HUDEP-2 (cell line): ENCODE measurements around the gene PDIA4.
"Not testable (repeated sequence)": the region's sequence is repeated elsewhere in the genome, so short reads cannot be mapped to it uniquely, and the experiment has no call there.

Experiments
- DNase-seq, 76 experiments: peaks; one replicate each; lab custom pipeline; 2025; ENCODE audit not compliant: unreplicated experiment in 76 of 76; lab: John Stamatoyannopoulos, UW

Gene PDIA4

GRCh38 chr7:149004405-149005370 is 23.6 kb downstream of the PDIA4 start:
- no peak for DNase-seq

GRCh38 chr7:149003560-149004305 is 24.6 kb downstream of the PDIA4 start:
- no peak for DNase-seq

GRCh38 chr7:149003018-149003417 is 25.3 kb downstream of the PDIA4 start:
- DNase-seq, result no peak

GRCh38 chr7:149002604-149003003 is 25.7 kb downstream of the PDIA4 start:
- no peak for DNase-seq

- DNase-seq, result no peak
These were observed 26.8 kb downstream of the PDIA4 start for GRCh38 chr7:149001427-149002068.

- no peak for DNase-seq
These were observed 27.3 kb downstream of the PDIA4 start for GRCh38 chr7:149000961-149001360.

GRCh38 chr7:148999192-148999591 is 29.1 kb downstream of the PDIA4 start:
- no peak for DNase-seq

- DNase-seq, result no peak
These were observed 30.8 kb downstream of the PDIA4 start for GRCh38 chr7:148997497-148997896.

- no peak for DNase-seq
These were observed 33.7 kb downstream of the PDIA4 start for GRCh38 chr7:148994576-148994975.

GRCh38 chr7:148993193-148993592 is 35.1 kb downstream of the PDIA4 start:
- no peak for DNase-seq

- no peak for DNase-seq
These were observed 36.8 kb downstream of the PDIA4 start for GRCh38 chr7:148991536-148991935.

GRCh38 chr7:148987751-148988512 is 40.4 kb downstream of the PDIA4 start:
- DNase-seq, result no peak

- DNase-seq, result peak in 75 of 76 experiments; percentile 18 to 91 (median 75)
These were observed 41.1 kb downstream of the PDIA4 start for GRCh38 chr7:148987010-148987750.

GRCh38 chr7:148986742-148987009 is 41.6 kb downstream of the PDIA4 start:
- DNase-seq, result no peak

GRCh38 chr7:148983200-148984146 is 44.8 kb downstream of the PDIA4 start:
- peak in 71 of 76 experiments; percentile 3 to 82 (median 52) for DNase-seq

GRCh38 chr7:148982654-148983199 is 45.6 kb downstream of the PDIA4 start:
- peak in 2 of 76 experiments; percentile 3 to 4 for DNase-seq

- DNase-seq, result no peak
These were observed 48.5 kb downstream of the PDIA4 start for GRCh38 chr7:148979827-148980226.

- not testable (repeated sequence) for DNase-seq
These were observed 49.2 kb downstream of the PDIA4 start for GRCh38 chr7:148979072-148979471.

GRCh38 chr7:148978091-148978490 is 50.2 kb downstream of the PDIA4 start:
- DNase-seq, result no peak
